SHP77 (cell line): Measurements from ENCODE around the gene RACGAP1.
"Not testable (repeated sequence)": the region's sequence is repeated elsewhere in the genome, so short reads cannot be mapped to it uniquely, and the experiment has no call there.

Source experiments
- DNase-seq, 2 experiments: peaks; one replicate each; lab custom pipeline; 2025; lab: John Stamatoyannopoulos, UW

The RACGAP1 gene

GRCh38 chr12:49986476-49986875 lies 38.8 kb downstream of the RACGAP1 start:
- not testable (repeated sequence) for DNase-seq

- DNase-seq = no peak
Observed at GRCh38 chr12:49985981-49986380, 39.3 kb downstream of the RACGAP1 start.

- DNase-seq = no peak
Observed at GRCh38 chr12:49984476-49985359, 40.6 kb downstream of the RACGAP1 start.

- peak; percentile 6 to 41 for DNase-seq
Observed at GRCh38 chr12:49983892-49984291, 41.4 kb downstream of the RACGAP1 start.

- DNase-seq = no peak
Observed at GRCh38 chr12:49982246-49983087, 42.8 kb downstream of the RACGAP1 start.

- DNase-seq = no peak
Observed at GRCh38 chr12:49980501-49981349, 44.6 kb downstream of the RACGAP1 start.

- no peak for DNase-seq
Observed at GRCh38 chr12:49979791-49980190, 45.5 kb downstream of the RACGAP1 start.

- DNase-seq = no peak
Observed at GRCh38 chr12:49979016-49979586, 46.2 kb downstream of the RACGAP1 start.

- no peak for DNase-seq
Observed at GRCh38 chr12:49978125-49978524, 47.2 kb downstream of the RACGAP1 start.

GRCh38 chr12:49976557-49976956 lies 48.7 kb downstream of the RACGAP1 start:
- no peak for DNase-seq

- DNase-seq = no peak
Observed at GRCh38 chr12:49975318-49975761, 50.0 kb downstream of the RACGAP1 start.

- DNase-seq = no peak
Observed at GRCh38 chr12:49974677-49975317, 50.5 kb downstream of the RACGAP1 start.

GRCh38 chr12:49974231-49974675 lies 51.0 kb downstream of the RACGAP1 start:
- peak; percentile 48 to 70 for DNase-seq

GRCh38 chr12:49973361-49973830 lies 51.9 kb downstream of the RACGAP1 start:
- DNase-seq = no peak

- DNase-seq = no peak
Observed at GRCh38 chr12:49972641-49973360, 52.5 kb downstream of the RACGAP1 start, which contains the start of gene AQP6. Gene AQP6 (plus strand): TSS chr12:49972947. CDS start chr12:49973174, 227 bp downstream.

GRCh38 chr12:49972129-49972528 lies 53.2 kb downstream of the RACGAP1 start:
- no peak for DNase-seq

GRCh38 chr12:49971141-49971540 lies 54.2 kb downstream of the RACGAP1 start:
- no peak for DNase-seq

GRCh38 chr12:49970658-49971057 lies 54.6 kb downstream of the RACGAP1 start:
- DNase-seq = no peak

- DNase-seq = no peak
Observed at GRCh38 chr12:49969651-49970429, 55.5 kb downstream of the RACGAP1 start.
